ENCODE results near the gene NDUFB3.
A peak's percentile ranks its signal among the peaks of the same experiment; 100 is the strongest.

Gene NDUFB3

DNA sequence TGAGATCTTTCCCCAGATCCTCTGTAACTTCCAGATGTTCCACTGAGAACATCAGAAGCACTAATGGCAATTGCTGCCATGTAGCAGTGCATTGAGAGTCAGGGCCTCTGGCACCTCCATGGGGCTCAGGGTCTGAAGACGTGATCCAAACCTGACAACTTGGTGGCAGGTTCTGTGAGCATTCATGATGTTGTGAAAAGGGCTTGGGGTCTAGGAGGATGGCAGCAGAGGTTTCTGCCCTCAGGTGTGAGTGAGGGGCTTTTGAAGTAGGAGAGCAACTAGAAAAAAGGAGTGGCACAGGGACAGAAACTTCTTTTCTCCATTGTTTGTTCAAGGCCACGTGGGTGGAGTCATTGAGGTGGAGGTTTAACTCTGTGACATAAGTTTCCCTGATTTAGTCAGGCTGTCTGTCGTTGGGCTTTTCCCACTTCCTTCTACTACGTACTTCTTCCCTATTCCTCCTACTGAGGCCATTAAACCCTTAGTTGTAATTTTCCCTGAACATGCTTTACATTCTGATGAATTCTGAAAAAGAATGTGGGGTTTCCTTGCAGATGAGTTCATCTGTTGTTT is 57.2 kb downstream of the NDUFB3 start:
- TF ChIP-seq, protein P1, sequence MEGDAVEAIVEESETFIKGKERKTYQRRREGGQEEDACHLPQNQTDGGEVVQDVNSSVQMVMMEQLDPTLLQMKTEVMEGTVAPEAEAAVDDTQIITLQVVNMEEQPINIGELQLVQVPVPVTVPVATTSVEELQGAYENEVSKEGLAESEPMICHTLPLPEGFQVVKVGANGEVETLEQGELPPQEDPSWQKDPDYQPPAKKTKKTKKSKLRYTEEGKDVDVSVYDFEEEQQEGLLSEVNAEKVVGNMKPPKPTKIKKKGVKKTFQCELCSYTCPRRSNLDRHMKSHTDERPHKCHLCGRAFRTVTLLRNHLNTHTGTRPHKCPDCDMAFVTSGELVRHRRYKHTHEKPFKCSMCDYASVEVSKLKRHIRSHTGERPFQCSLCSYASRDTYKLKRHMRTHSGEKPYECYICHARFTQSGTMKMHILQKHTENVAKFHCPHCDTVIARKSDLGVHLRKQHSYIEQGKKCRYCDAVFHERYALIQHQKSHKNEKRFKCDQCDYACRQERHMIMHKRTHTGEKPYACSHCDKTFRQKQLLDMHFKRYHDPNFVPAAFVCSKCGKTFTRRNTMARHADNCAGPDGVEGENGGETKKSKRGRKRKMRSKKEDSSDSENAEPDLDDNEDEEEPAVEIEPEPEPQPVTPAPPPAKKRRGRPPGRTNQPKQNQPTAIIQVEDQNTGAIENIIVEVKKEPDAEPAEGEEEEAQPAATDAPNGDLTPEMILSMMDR (IDR thresholded peaks at IDR 0.05; ENCODE audit: insufficient read depth, low read depth, low read length, missing control alignments), result no peak
- peak; percentile 87 for DNase-seq (ENCODE audit: low read depth)
- H3K4me3 ChIP-seq (ENCODE audit: low read length), result no peak overlapping the region

DNA sequence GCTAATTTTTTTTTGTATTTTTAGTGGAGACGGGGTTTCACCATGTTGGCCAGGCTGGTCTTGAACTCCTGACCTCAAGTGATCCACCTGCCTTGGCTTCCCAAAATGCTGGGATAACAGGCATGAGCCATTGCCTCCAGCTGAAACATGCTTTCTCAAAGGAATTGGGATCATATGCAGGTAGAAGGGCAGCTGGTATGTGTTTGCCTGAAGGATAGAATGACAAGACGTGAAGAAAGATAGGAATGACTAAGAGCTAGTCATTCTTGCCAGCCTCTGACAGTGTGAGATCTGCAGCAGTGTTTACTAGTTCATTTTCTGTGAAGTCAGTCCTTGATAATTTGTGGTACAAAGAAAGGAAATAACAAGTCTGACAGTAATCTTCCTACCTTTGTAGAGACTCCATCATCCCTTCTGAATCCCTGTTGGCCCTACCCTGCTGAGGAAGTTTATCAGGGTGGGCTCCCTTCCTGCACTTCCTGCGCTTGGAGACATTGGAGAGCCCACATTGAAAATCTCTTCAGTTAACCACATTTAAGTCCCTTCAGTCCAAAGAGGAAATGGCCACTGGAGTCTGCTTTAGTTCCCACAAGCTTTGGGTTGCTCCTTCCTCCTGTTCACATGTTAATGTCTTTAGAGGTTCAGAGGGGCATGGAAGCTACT is 58.9 kb downstream of the NDUFB3 start:
- TF ChIP-seq, protein P1 (IDR thresholded peaks at IDR 0.05; ENCODE audit: insufficient read depth, low read depth, low read length, missing control alignments), result no peak
- DNase-seq (ENCODE audit: low read depth), result peak; percentile 96
- H3K4me3 ChIP-seq (ENCODE audit: low read length), result no peak overlapping the region

- TF ChIP-seq, protein P1 (IDR thresholded peaks at IDR 0.05; ENCODE audit: insufficient read depth, low read depth, low read length, missing control alignments), result no peak
- no peak overlapping the region for H3K4me3 ChIP-seq (ENCODE audit: low read length)
- DNase-seq (ENCODE audit: low read depth), result no peak
Observed at GRCh38 chr2:201132518-201132917, 60.7 kb downstream of the NDUFB3 start.
